ENCODE data around the gene ADAT3. TPM values are rescaled to one million over a fixed set of nuclear protein-coding genes. Genes with fewer than 3 reads are reported as not detected.

Gene ADAT3
- total RNA-seq, 1 donor = 3.3 TPM

DNA sequence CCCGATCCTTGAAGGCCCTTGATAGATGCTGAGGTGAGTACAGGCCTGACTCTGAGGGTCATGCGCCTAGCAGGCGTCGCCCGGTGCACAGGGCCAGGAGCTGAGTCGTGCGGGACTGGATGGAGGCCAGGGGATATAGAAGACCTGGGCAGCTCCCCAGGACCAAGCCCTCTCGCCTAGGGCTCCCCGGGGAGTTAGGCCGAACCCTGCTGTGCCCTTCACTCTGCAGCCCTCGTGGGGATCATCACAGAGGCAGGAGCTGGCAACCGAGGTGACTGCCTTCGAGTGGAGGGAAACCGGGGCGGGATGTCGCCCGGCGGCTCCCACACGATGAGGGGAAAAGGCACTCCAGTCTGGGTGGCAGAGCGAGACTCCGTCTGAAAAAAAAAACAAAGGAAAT is 47.4 kb downstream of the ADAT3 start:
- Histone ChIP-seq H3K4me2 (ENCODE audit: insufficient read depth, low read length) (no peak overlapping the region), H3K36me3 (ENCODE audit: insufficient read depth, low read length) (no peaks in the 10 kb centered on the region), H2AFZ (ENCODE audit: low read length) (no peak overlapping the region), H3K27me3 (ENCODE audit: insufficient read depth, low read length) (no peaks in the 10 kb centered on the region), H3K4me1 (ENCODE audit: insufficient read depth, low read length) (no peaks in the 10 kb centered on the region), H3K27ac (ENCODE audit: low read depth, low read length) (no peak overlapping the region), H3K79me2 (ENCODE audit: insufficient read depth, low read length) (peaks cover 90% of the 10 kb centered on the region), H4K20me1 (ENCODE audit: insufficient read depth, low read length) (peaks cover 58% of the 10 kb centered on the region), H3K4me3 (ENCODE audit: insufficient read depth, low read length) (no peak overlapping the region), H3K9me3 (ENCODE audit: low read depth, low read length) (no peaks in the 10 kb centered on the region)
- DNase-seq (ENCODE audit: insufficient read length, low spot score, missing footprints) = no peak
- TF ChIP-seq, protein P1, sequence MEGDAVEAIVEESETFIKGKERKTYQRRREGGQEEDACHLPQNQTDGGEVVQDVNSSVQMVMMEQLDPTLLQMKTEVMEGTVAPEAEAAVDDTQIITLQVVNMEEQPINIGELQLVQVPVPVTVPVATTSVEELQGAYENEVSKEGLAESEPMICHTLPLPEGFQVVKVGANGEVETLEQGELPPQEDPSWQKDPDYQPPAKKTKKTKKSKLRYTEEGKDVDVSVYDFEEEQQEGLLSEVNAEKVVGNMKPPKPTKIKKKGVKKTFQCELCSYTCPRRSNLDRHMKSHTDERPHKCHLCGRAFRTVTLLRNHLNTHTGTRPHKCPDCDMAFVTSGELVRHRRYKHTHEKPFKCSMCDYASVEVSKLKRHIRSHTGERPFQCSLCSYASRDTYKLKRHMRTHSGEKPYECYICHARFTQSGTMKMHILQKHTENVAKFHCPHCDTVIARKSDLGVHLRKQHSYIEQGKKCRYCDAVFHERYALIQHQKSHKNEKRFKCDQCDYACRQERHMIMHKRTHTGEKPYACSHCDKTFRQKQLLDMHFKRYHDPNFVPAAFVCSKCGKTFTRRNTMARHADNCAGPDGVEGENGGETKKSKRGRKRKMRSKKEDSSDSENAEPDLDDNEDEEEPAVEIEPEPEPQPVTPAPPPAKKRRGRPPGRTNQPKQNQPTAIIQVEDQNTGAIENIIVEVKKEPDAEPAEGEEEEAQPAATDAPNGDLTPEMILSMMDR (IDR thresholded peaks at IDR 0.05; ENCODE audit: extremely low read depth, low read depth, low read length) = no peak

DNA sequence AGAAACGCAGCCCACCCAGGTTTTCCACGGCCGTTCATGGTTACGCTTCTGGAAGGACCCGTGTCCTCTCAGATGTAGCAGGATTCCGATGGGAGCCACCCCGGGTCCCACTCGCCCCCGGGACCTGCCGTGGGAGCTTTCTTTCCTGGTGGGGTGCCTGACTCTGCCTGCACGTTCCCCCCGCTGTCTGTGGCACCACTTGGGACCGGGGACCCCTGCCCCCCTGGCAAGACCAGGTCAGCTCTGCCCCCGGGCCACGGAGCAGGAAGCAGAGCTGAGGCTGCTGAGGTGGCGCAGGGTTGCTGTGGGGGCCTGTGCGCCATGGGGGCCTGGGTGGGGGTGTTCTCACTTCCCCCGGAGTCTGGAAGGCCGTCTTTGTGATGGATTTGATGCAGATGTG is 47.8 kb downstream of the ADAT3 start:
- Histone ChIP-seq H4K20me1 (ENCODE audit: insufficient read depth, low read length) (peaks cover 58% of the 10 kb centered on the region), H3K27ac (ENCODE audit: low read depth, low read length) (no peak overlapping the region), H3K4me1 (ENCODE audit: insufficient read depth, low read length) (no peaks in the 10 kb centered on the region), H2AFZ (ENCODE audit: low read length) (no peak overlapping the region), H3K9me3 (ENCODE audit: low read depth, low read length) (no peaks in the 10 kb centered on the region), H3K79me2 (ENCODE audit: insufficient read depth, low read length) (peaks cover 90% of the 10 kb centered on the region), H3K27me3 (ENCODE audit: insufficient read depth, low read length) (no peaks in the 10 kb centered on the region), H3K36me3 (ENCODE audit: insufficient read depth, low read length) (no peaks in the 10 kb centered on the region), H3K4me3 (ENCODE audit: insufficient read depth, low read length) (no peak overlapping the region), H3K4me2 (ENCODE audit: insufficient read depth, low read length) (no peak overlapping the region)
- DNase-seq (ENCODE audit: insufficient read length, low spot score, missing footprints) = no peak
- TF ChIP-seq, protein P1 (IDR thresholded peaks at IDR 0.05; ENCODE audit: extremely low read depth, low read depth, low read length) = no peak

DNA sequence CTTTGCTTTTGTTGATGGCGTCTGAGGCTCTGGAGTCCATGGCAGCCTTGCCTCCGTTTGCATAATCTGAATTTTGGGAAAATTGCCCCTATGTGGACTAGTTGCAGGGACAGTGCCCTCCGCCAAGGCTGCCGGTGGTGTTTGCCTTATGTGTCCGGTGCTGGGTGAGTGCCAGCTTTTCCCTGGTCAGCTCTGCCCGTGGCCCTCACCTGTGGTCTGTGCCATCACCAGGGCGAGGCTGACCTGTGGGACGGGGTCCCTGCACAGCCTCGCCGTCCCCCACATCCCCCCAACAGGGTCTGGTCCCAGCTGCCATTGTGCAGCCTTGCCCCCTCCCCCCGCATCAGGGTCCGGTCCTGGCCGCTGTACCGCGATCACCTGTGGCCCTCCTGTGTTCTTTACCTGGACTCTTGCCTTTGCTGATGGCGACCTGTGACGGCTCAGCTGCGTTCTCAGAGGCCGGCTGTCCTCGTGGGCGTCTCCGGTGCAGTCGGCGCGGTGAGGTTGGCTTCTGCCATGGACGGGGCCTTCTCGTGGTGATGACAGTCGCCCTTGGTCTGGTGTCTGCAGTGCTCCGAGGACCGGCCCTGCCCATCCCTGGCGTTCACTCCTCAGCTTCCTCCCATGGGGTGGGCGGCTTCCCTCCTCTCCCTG is 48.4 kb downstream of the ADAT3 start:
- TF ChIP-seq, protein P1 (IDR thresholded peaks at IDR 0.05; ENCODE audit: extremely low read depth, low read depth, low read length) = no peak
- H3K4me2 ChIP-seq (ENCODE audit: insufficient read depth, low read length) = no peak overlapping the region
- no peaks in the 10 kb centered on the region for H3K9me3 ChIP-seq (ENCODE audit: low read depth, low read length)
- no peak overlapping the region for H3K27ac ChIP-seq (ENCODE audit: low read depth, low read length)
- no peaks in the 10 kb centered on the region for H3K27me3 ChIP-seq (ENCODE audit: insufficient read depth, low read length)
- H2AFZ ChIP-seq (ENCODE audit: low read length) = no peak overlapping the region
- peaks cover 88% of the 10 kb centered on the region for H3K79me2 ChIP-seq (ENCODE audit: insufficient read depth, low read length)
- no peaks in the 10 kb centered on the region for H3K36me3 ChIP-seq (ENCODE audit: insufficient read depth, low read length)
- no peak overlapping the region for H3K4me3 ChIP-seq (ENCODE audit: insufficient read depth, low read length)
- peaks cover 56% of the 10 kb centered on the region for H4K20me1 ChIP-seq (ENCODE audit: insufficient read depth, low read length)
- DNase-seq (ENCODE audit: insufficient read length, low spot score, missing footprints) = no peak
- no peaks in the 10 kb centered on the region for H3K4me1 ChIP-seq (ENCODE audit: insufficient read depth, low read length)

DNA sequence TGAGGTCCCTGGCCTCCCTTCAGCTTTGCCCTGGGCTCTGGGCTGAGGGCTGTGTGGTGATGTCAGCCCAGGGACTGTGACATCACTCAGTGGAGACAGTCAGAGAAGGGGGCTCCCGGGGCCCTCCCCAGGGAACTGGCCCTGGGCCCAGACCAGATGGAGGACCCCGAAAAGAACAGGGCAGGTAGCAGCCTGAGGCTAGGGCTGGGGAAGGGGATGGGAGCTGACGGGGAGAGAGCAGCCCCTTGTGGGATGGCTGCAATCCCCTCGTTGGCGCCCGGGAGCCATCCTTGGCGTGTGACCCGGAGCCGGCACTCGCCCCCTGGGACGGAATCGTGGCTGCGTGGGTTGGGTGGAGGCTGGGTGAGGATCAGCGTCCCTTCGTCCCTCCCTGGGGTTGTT is 49.3 kb downstream of the ADAT3 start:
- Histone ChIP-seq H3K79me2 (ENCODE audit: insufficient read depth, low read length) (peaks cover 84% of the 10 kb centered on the region), H4K20me1 (ENCODE audit: insufficient read depth, low read length) (peaks cover 55% of the 10 kb centered on the region), H3K4me2 (ENCODE audit: insufficient read depth, low read length) (no peak overlapping the region), H3K36me3 (ENCODE audit: insufficient read depth, low read length) (no peaks in the 10 kb centered on the region), H3K4me1 (ENCODE audit: insufficient read depth, low read length) (no peaks in the 10 kb centered on the region), H3K9me3 (ENCODE audit: low read depth, low read length) (no peaks in the 10 kb centered on the region), H3K27ac (ENCODE audit: low read depth, low read length) (no peak overlapping the region), H2AFZ (ENCODE audit: low read length) (no peak overlapping the region), H3K27me3 (ENCODE audit: insufficient read depth, low read length) (no peaks in the 10 kb centered on the region), H3K4me3 (ENCODE audit: insufficient read depth, low read length) (no peak overlapping the region)
- DNase-seq (ENCODE audit: insufficient read length, low spot score, missing footprints) = no peak
- TF ChIP-seq, protein P1 (IDR thresholded peaks at IDR 0.05; ENCODE audit: extremely low read depth, low read depth, low read length) = no peak
